ENCODE measurements around the gene SORL1-AS1.
A peak's percentile ranks its signal among the peaks of the same experiment; 100 is the strongest.

The SORL1-AS1 gene

DNA sequence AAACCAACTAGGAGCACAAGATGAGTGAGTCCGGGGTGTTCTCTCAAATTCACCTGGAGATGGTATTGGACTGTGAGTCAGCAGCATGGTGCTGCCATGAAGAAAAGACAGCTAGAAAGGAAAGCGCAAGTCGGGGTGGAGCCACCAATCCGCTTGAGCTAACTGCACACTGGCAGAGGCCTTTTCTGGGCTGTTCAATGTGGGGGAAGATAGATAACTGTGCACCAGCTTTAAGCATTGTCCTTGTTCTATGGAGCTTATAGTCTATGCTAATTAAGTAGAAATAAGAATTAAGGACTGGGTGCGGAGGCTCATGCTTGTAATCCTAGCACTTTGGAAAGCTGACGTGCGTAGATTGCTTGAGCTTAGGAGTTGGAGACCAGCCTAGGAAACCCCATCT lies 21.9 kb upstream of the SORL1-AS1 start:
- DNase-seq (ENCODE audit: low read depth), result no peak

DNA sequence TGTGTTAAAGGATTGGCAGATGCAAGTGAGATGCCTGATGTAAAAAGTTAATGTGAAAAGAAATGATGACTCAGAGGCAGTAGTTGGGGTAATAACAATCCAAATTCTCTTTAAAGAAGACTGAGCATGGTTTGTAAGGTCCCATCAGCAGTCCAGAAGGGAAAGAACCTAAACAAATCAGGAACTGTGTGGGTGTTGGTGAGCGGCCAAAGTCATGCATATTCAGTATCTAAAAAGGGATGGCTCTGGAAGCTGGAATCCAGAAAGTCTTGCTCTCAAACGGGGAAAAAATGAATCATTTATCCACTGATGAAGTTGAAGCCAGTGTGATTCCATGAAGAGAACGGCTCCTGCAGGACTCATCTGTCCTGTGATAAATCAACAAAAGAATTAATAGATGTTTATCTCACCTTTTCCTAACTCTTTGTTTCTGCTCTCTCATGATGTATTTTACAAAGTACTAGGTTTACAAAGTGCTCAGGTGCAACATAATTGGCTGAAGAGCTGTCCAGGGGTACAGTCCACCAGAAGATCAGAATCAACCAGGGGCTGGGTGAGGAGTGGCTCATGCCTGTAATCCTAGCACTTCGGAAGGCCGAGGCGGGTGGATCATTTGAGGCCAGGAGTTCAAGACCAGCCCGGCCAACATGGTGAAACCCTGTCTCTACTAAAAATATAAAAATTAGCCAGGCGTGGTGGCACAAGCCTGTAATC lies 20.5 kb upstream of the SORL1-AS1 start:
- DNase-seq (ENCODE audit: low read depth), result no peak

DNA sequence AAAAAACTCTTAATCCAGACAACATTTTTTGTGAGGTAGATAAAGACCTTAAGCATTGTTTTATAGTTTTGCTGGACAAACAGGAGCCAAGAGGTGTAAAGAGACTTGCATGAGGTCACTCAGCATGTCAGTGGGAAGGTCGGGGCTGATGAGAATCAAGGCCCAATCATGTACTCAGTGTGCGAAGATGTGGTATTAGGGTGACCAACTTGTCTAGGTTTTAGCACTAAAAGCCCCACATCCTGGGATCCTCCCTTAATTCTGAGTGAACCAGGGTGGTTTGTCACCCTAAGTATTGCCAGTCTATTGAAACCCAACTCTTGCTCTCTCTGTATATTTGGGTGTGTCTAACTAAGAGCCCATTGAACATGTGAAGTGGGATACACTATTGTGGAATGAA lies 19.5 kb upstream of the SORL1-AS1 start:
- DNase-seq (ENCODE audit: low read depth), result no peak

DNA sequence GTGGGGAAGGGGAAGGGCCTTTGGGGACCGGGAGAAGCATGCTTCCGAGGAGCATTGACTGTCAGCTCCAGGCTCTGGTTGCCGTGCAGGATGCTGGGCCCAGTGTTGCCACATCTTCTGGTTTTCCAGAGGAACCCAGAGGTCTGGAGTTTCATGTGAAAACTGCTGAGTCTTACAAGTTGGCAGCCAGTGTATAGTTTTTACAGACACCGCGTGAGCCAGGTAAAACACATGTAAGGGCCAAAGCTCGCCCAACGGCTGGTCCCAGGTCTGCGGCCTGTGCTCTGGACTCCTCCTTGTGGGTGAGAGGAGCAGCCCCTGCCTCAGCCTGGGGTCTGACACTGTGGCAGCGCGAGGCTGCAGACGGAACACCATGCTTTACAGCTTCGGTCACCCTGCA lies 18.4 kb upstream of the SORL1-AS1 start:
- no peak for DNase-seq (ENCODE audit: low read depth)

DNA sequence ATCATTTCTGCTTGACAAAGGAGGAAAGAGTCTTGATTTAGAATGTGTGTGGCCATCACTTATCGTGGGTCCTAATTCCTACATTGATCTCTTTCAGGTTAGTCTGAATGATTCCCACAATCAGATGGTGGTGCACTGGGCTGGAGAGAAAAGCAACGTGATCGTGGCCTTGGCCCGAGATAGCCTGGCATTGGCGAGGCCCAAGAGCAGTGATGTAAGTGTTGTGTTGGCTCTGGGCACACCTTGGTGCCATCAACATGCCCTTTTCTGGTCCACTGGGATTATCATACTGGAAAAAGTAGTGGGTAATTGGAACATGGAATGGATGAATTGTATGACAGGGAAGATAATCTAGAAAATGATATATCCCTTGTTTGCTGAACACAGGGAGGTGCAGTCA lies 17.1 kb upstream of the SORL1-AS1 start:
- no peak for DNase-seq (ENCODE audit: low read depth)

DNA sequence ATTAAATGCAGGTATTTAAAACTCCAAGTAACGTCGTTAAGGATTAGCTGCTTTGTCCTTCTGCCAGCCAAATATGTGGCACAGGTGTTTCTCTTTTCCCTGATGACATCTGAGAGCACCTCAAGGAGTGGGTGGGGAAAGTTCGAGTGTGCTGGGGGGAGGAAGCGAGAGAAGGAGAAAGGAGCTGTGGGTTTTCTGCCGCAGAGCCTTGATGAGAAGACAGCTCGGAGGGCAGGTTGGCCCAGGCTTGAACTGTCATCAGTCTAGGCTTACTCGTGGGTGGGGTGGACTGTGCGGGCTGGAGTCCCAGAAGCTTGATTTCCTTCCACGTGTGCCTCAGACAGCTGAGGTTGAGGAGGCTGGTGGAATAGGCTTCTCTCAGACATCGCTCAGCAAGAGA lies 15.2 kb upstream of the SORL1-AS1 start:
- peak; percentile 71 for DNase-seq (ENCODE audit: low read depth)

DNA sequence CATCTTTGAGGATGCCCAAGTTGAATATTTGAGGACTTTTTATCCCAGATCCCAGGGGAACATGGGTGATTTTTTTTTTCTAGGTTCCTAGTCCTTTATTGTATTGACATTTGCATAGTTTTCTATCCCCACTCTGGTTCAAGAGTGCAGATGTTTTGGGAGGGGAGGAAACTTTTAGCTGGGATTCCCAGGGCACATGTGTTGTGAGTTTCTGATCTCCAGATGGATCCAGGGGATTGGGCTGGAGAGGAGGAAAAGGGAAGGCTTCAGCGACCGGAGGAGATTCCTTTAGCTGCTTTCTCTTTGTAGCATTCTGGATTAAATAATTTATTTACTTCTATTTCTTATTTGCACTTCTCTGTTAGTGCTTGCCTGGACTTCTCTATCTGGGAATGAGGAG lies 14.7 kb upstream of the SORL1-AS1 start:
- no peak for DNase-seq (ENCODE audit: low read depth)

DNA sequence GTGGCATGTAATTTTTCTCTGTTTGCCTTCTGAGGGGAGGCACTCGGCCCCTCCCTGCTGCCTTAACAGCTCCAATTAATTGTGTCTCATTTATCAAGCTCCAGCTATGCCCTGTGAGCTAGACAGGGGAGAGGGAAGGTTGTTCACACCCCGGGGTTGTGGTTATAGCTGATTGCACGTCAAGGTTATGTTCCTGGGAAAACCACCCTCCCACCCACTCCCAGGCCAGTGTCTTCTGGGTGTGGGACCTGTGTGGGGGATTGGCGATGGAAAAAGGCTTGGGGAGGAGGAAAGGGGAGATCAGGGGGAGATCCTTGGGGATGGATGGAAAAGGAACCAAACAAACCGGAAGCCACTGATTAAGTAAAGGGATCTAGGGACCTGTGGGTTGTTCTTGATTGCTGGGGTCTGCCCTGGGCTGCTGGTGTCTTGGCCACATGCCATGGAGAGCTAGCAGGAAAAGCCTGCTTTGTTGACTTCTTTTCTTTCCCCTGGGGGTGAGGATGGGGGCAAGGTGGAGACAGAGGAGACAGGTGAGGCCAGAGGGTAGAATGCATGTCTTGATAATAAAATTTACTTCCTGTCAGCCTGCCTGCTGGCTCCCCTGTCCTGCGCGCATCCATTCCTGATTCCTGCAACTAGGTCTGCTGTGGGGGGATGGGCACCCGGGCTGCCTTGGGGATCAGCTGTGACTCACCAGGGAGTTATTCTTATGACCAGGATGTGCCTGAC lies 13.5 kb upstream of the SORL1-AS1 start:
- DNase-seq (ENCODE audit: low read depth), result peak; percentile 43

DNA sequence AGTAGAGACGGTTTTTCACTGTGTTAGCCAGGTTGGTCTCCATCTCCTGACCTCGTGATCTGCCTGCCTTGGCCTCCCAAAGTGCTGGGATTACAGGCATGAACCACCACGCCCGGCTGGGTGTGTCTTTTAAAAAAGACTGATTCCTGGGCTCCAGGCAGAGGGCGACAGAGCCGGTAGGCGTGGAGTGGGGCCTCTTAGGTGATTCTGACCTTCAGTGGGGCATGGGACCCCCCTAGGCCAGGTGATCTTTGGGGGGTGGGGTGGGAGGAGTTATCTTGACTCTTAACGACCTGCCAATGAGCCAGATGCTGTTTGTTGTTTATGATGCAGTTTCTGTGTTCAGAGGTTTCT lies 12.9 kb upstream of the SORL1-AS1 start:
- DNase-seq (ENCODE audit: low read depth), result no peak

DNA sequence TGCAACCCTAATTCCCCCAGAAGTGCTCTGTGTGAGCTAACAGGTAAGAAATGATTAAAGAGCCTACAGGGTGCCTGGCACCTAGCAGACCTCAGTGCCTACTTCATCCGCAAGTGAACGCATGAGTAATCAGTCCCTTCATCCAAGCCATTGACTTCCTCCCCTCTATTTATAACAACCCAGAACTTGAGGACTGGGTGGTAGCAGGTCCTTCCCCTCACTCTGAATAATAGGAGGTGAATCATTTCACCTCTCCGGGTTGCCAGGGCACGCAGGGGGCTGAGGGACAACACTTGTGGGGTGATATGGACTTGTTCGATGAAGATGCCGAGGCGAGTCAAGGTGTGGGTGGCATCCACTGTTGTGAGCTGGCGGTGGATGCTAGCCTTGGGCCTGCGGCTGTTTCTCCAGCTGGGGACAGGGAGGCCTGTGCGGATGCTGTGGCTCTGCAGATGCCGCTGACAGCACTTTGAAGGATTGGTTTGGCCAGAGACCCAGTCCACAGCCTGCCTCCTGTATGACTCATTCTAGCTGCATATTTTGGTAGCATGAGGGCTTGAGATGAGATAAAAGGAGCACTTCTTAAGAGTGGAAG lies 11.7 kb upstream of the SORL1-AS1 start:
- DNase-seq (ENCODE audit: low read depth), result peak; percentile 70

DNA sequence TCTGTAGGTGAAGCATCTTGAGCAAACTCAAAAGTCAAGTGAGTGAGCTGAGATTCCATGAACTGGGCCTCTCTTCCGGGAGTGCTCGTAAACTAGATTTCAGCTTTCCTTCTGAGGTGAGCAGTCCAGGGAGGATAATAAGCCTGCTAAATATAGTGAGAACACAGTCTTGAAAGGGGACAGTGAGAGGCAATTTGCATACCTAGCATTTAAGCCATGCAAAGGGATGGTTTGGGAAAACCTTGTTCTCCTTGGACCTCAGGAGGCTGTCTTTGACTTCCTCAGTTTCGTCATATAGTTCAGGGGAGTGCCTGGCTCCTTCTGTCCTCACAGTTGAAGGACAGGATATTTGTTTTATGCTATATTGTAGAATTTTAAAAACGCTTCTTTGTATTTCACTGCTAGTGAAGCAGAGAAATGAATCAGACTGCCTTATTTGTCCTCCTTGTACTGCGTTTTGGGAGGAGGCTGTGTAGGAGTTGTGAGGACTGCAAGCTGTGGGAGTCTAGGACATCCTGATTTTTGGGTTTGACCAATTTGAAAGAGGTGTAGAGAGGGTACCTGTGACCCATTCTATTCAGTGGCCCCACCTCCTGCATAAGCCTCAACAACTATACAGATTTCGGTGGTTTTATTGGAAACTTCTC lies 11.0 kb upstream of the SORL1-AS1 start:
- DNase-seq (ENCODE audit: low read depth), result no peak

DNA sequence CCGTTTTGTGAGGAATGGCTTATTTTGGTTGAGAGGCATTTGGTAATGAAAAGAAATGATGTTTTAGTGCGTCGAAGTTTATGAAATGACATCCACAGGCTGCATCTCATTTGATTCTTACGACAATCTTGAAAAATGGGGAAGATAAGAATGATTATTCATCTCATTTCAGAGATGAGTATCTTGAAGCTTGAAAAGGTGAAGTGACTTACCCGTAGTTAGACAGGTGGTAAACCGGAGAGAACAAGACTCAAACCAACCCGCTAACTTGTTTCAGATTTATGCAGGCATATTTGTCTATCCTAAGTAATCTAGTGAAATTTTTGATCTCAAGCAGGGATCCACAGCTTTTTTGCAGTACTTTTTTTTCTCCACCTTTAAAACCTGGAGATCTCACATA lies 9.1 kb upstream of the SORL1-AS1 start:
- DNase-seq (ENCODE audit: low read depth), result no peak

DNA sequence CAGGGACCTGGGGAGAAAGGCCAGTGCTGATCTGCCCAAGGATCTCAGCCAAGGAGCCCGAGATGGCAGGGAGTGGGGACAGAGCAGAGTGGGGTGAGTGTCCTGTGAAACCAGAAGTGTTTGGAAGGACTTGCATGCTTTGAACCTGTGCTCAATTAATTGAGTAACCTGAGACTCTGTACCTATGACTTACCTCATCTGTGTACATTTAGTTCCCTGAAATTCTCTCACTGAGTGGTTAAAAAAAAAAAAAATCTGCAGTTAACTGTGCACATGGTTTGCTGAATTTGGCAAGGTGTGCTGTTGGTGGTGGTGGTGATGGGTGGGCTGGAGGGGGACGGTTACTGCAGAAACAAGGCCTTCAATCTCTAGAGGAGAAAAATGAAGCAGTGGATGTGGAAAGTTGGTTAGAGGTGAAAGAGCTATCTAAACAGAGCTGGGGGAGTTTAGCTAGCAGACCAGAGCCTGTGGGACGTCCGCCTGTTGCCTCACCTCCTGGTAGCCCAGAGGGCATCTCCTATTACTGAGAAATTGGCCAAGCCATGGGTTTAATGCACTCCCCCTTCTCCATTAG lies 8.3 kb upstream of the SORL1-AS1 start:
- no peak for DNase-seq (ENCODE audit: low read depth)

DNA sequence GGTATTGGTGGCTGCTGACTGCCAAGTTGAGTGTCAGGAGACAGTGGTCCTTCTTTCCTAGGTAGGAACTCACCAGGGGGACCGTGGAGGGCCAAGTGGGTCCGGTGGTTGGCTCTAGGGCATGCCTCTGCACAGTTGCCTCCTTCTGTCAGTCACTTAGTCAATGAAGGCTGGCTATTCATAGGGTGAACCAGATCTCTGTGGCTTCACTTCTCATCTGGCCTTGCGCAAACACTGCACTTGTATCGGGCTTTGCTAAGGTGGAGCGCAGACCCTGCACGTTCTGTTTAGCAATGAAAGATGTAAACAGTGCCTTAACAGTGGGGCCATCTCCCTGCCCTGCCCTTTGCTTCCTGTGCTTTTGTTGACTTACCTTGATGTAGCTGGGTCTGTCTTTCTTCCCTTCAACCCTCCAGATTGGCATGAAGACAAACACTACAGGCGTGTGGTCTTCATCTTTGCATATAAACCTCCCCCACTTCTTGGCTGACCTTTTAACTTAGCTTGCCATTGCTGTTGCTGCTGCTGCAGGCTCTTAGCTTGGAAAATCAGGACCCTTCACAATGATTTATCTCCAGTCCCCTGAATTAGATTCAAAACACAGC lies 6.7 kb upstream of the SORL1-AS1 start:
- DNase-seq (ENCODE audit: low read depth), result no peak

DNA sequence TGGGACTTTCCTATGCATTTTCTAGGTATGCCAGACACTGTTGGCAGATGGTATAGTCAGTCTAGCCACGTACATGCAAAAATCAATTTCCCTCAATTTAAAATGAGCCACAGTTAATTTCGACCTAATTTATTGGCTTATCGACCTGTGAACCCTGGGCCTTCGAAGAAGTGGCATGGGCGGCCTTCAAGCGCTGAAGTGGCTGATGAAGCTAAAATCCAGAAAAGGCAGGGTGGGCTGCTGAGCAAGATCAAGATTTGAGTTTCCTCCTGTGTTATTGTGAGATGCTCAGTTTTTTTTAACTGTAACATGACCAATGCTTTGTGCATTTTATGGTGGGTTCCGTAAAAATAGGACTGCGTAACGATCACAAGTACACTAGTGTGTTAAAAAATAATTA lies 5.8 kb upstream of the SORL1-AS1 start:
- no peak for DNase-seq (ENCODE audit: low read depth)

DNA sequence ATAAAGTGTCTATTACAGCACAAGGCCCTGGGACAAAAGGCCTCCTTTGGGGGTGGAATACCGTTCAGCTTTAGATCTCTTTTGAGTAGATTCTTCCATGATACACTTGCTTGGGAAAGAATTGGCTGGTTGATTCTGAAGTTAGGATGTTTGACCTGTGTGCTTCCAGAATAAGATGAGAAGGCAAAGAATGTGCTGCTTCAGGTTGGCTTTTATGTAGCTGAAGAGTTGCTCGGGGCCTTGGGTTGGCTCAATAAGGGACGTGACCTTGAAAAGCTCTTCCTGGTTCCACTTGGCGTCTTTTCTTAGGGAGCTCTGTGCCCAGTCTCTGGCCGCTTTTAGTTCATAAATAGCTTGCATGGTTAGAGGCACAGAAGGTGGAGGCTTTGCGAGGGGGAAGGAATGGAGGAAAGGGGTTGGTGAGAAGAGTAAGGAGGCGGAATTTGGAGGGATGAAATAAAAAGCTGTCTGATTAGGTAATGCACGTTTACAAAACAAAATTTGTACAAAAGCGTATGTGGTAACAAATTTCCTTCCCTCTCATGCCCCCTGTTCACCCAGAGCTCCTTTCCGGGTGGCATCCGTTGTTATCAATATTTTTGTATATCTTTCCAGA lies 4.2 kb upstream of the SORL1-AS1 start:
- no peak for DNase-seq (ENCODE audit: low read depth)

DNA sequence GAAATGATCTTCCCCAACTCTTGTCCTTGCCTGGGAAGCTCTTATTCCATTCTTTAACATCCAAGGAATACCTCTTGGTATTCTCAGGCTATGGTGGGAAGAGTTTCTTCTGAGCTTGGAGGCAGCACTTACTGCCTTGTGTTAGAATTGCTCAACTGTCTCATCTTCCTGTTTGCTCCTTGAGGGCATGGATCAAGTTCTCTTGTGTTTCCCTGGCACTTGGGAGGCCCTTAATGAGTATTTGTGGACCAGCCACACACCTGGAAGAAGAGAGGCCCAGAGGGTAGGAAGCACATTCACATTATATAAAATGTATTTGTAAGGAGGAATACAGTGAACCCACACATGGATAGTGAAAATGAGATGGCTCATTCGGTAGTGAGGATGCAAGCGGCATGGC lies 3.4 kb upstream of the SORL1-AS1 start:
- DNase-seq (ENCODE audit: low read depth), result no peak

DNA sequence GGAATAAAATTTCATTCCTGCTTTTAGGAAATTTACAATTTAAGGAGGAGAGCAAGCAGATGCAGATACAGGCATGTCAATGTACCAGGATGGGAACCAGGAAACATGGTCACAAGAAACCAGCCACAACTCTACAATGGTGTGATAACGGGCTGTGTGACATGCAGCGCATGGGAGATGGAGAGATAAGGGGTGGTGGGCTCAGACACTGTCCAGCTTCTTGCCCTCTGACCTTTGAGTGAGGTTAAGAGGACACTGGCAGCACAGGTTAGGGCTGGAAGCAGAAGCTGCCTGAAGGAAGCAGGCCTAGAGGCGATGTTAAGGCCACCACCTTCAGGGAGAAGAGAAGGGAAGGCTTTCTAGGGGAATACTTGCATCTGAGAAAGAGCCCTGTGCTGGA lies 2.3 kb upstream of the SORL1-AS1 start:
- no peak for DNase-seq (ENCODE audit: low read depth)

DNA sequence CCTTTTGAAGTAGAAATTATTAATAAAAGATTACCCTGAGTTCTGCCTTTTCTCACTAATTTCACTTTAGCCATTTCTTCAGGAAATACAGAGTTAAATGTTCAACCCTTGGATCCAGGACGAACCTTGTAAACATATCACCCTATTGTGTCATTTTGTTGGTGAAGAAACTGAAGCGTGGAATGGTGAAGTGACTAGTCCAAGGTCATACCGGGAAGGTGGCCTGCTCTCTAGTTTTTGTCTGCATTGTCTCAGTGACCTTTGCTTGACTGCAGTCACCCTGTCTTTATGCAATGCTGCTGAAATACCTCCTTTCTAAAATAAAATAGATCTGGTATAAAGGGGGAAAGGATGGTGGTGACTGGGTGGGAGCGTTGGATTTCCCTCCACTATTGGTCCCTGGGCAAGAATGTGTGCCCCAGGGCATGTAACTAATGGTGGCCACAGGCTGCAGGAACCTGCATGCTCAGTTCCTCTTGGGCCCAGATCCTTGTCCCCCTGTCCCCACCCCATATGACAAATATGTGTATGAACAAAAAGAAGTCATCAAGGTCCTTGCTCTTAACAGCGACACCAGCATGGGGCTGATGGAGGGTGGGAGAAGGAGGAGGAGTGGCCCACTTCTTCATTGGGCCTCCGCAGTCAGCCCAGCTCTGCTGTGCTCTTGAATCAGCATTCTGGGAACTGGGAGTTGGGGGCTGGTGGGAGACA lies 977 bp upstream of the SORL1-AS1 start:
- no peak for DNase-seq (ENCODE audit: low read depth)

DNA sequence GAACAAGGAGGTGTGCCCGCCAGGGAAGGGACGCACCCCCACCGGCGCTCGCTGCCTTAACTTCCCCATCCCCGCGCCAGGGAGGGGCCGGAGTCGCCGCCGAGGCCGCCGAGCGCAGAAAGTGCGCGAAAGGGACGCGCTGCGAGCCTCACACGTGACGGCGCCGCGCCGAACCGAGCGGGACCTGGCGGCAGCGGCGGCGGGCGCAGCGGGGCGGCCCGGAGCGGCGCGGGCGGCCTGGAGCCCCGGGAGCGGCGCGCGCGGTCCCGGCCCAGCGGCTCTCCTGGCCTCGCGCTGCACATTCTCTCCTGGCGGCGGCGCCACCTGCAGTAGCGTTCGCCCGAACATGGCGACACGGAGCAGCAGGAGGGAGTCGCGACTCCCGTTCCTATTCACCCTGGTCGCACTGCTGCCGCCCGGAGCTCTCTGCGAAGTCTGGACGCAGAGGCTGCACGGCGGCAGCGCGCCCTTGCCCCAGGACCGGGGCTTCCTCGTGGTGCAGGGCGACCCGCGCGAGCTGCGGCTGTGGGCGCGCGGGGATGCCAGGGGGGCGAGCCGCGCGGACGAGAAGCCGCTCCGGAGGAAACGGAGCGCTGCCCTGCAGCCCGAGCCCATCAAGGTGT lies 670 bp downstream of the SORL1-AS1 start, which contains the start of gene SORL1:
Gene SORL1, plus strand, starts transcription at position 329 of the 623 bp plus-strand sequence. Its CDS starts 18 bp downstream, at position 347.
- peak; percentile 64 for DNase-seq (ENCODE audit: low read depth)

All from stimulated activated CD8-positive, alpha-beta memory T cell treated with anti-CD3 and anti-CD28 coated beads, Interleukin-4, amount 100 ng/mL, for 24 hours (primary cell).